Left lung (tissue), 10 donors: ENCODE results near the gene ACOT11. TPM values are rescaled to one million over a fixed set of nuclear protein-coding genes. Genes with fewer than 3 reads are reported as not detected.

Experiments used
- ATAC-seq: fragments of 200-7000 bp; cut with Tn5 transposase; one replicate; pipeline ENCODE4 v1.9.1; 2020; ENCODE audit warnings: moderate library complexity
- DNase-seq, 4 donors: peaks; one replicate each; pipeline ENCODE4 v3.0.0-alpha.2; 2013 to 2020
- H3K27ac ChIP-seq, 2 donors: fragments of 200-600 bp; sonication (generic) in 1 of 2; one replicate each; pipeline versions ENCODE4 v1.5.0 to v1.8.0; 2020 to 2021
- H3K27me3 ChIP-seq, 2 donors: fragments of 200-600 bp; sonication (generic) in 1 of 2; one replicate each; pipeline versions ENCODE4 v1.5.0 to v1.8.0; 2020 to 2021
- H3K36me3 ChIP-seq, 2 donors: fragments of 200-600 bp; sonication (generic) in 1 of 2; one replicate each; pipeline versions ENCODE4 v1.5.0 to v1.8.0; 2020 to 2021
- H3K4me1 ChIP-seq, 2 donors: fragments of 200-600 bp; one replicate each; pipeline ENCODE4 v1.8.0; 2021
- H3K4me3 ChIP-seq, 2 donors: fragments of 200-600 bp; sonication (generic) in 1 of 2; one replicate each; pipeline versions ENCODE4 v1.5.0 to v1.8.0; 2020 to 2021; ENCODE audit warnings: mild to moderate bottlenecking in 1 of 2
- H3K9me3 ChIP-seq, 2 donors: fragments of 200-600 bp; sonication (generic) in 1 of 2; one replicate each; pipeline versions ENCODE4 v1.5.0 to v1.8.0; 2020 to 2021
- intact Hi-C, 2 donors: fragments of 100-400 bp; cut with DNase I; formaldehyde crosslinking; loops; one replicate each; pipeline versions ENCODE4 v1.11.2 to v1.14.2; 2022
- polyA plus RNA-seq, 6 donors: library from polyadenylated mRNA; unstranded; fragments of 120-200 nt; gene quantifications; one replicate each; pipeline ENCODE4 v1.2.1, GENCODE V29; 2013; ENCODE audit not compliant: insufficient read length in 6 of 6
- total RNA-seq, 2 donors: library from RNA; stranded (reverse); fragmentation: NEBNext Ultra II Directional; extraction: Animal tissue kit (Norgen Biotek cat#: 25700); gene quantifications; one replicate each; pipeline ENCODE4 v1.2.1, GENCODE V29; 2021
- TF ChIP-seq, protein P1 (sequence below), 2 donors: fragments of 200-600 bp; sonication (generic) in 1 of 2; IDR thresholded peaks; one replicate each; pipeline versions ENCODE4 v1.5.0 to v1.8.0; 2021; ENCODE audit warnings: antibody characterized with exemption in 2 of 2
- donor health status: DM: no; HTN: yes; CAD: no.
- donor health status: DM: no; HTN: no; CAD: no.

ACOT11 gene
- total and polyA plus RNA-seq, 8 donors: 8.5 to 15.9 (median 12.6) TPM

- ATAC-seq (peak; percentile 11), DNase-seq (peak in 1 of 4 donors; percentile 50)
- TF ChIP-seq, protein P1, sequence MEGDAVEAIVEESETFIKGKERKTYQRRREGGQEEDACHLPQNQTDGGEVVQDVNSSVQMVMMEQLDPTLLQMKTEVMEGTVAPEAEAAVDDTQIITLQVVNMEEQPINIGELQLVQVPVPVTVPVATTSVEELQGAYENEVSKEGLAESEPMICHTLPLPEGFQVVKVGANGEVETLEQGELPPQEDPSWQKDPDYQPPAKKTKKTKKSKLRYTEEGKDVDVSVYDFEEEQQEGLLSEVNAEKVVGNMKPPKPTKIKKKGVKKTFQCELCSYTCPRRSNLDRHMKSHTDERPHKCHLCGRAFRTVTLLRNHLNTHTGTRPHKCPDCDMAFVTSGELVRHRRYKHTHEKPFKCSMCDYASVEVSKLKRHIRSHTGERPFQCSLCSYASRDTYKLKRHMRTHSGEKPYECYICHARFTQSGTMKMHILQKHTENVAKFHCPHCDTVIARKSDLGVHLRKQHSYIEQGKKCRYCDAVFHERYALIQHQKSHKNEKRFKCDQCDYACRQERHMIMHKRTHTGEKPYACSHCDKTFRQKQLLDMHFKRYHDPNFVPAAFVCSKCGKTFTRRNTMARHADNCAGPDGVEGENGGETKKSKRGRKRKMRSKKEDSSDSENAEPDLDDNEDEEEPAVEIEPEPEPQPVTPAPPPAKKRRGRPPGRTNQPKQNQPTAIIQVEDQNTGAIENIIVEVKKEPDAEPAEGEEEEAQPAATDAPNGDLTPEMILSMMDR (IDR thresholded peaks at IDR 0.05): no peak
- intact Hi-C loops: no loop called here
- no peak overlapping the region for H3K27ac ChIP-seq
- no peaks in the 10 kb centered on the region for H3K9me3 ChIP-seq
- H3K4me1 ChIP-seq: peaks cover 0 to 31% of the 10 kb centered on the region in 2 donors
- H3K36me3 ChIP-seq: no peaks in the 10 kb centered on the region
- no peaks in the 10 kb centered on the region for H3K27me3 ChIP-seq
- no peak overlapping the region for H3K4me3 ChIP-seq
Observed at GRCh38 chr1:54571803-54572541, 23.9 kb downstream of the ACOT11 start.

- Histone ChIP-seq H3K27me3 (no peaks in the 10 kb centered on the region), H3K9me3 (no peaks in the 10 kb centered on the region), H3K36me3 (no peaks in the 10 kb centered on the region), H3K4me1 (peaks cover 0 to 30% of the 10 kb centered on the region in 2 donors), H3K27ac (no peak overlapping the region), H3K4me3 (no peak overlapping the region)
- DNase-seq (no peak), ATAC-seq (no peak)
- TF ChIP-seq, protein P1 (IDR thresholded peaks at IDR 0.05): no peak
- intact Hi-C loops: no loop called here
Observed at GRCh38 chr1:54572542-54572850, 24.5 kb downstream of the ACOT11 start.

GRCh38 chr1:54574158-54574778, 26.2 kb downstream of the ACOT11 start:
- Histone ChIP-seq H3K36me3 (no peaks in the 10 kb centered on the region), H3K4me3 (no peak overlapping the region), H3K27ac (no peak overlapping the region), H3K27me3 (no peaks in the 10 kb centered on the region), H3K9me3 (no peaks in the 10 kb centered on the region), H3K4me1 (peaks cover 0 to 26% of the 10 kb centered on the region in 2 donors)
- TF ChIP-seq, protein P1 (IDR thresholded peaks at IDR 0.05): no peak
- ATAC-seq (no peak), DNase-seq (peak in 1 of 4 donors; percentile 67)
- intact Hi-C loops: no loop called here

- no peak overlapping the region for H3K4me3 ChIP-seq
- no peak for DNase-seq
- no peaks in the 10 kb centered on the region for H3K9me3 ChIP-seq
- no peak overlapping the region for H3K27ac ChIP-seq
- no peak for ATAC-seq
- peaks cover 0 to 26% of the 10 kb centered on the region in 2 donors for H3K4me1 ChIP-seq
- intact Hi-C loops: no loop called here
- H3K36me3 ChIP-seq: no peaks in the 10 kb centered on the region
- no peaks in the 10 kb centered on the region for H3K27me3 ChIP-seq
- TF ChIP-seq, protein P1 (IDR thresholded peaks at IDR 0.05): no peak
Observed at GRCh38 chr1:54575161-54575560, 27.1 kb downstream of the ACOT11 start.

DNA sequence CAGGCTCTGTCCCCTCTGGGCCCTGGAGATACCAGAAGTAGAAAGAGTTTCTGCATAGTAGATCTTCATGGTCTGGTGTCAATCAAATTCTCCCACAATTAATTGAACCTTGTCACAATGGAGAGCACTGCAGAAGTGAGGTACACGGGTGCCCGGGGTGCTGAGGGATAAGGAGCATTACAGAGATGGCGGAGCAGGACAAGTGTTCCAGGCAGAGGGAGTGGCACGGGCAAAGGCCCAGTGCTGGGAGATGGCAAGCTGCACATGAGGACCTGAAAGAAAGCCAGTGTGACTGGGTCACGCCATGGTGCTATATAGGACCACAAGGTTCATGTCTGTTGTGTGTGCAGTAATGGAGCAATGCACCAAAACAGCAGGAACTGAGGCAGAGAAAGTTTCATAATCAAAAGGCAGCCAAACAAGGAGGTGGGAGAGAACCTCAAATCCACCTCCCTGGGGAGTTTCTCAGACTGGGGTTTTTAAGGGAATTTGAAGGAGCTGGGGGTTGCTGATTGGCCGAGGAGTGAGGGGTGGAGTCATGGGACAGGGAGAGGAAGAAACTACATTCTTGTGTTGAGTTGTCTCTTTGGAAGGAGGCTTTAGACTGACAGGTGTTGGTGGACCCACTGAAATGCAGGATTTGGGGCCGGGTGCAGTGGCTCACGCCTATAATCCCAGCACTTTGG, 27.7 kb downstream of the ACOT11 start:
- no peaks in the 10 kb centered on the region for H3K9me3 ChIP-seq

More for the DNA sequence above, 27.7 kb downstream of the ACOT11 start:
- H3K36me3 ChIP-seq: no peaks in the 10 kb centered on the region
- peaks cover 0 to 26% of the 10 kb centered on the region in 2 donors for H3K4me1 ChIP-seq
- intact Hi-C loops: no loop called here
- ATAC-seq (no peak), DNase-seq (peak in 1 of 4 donors; percentile 29)
- H3K27ac ChIP-seq: no peak overlapping the region
- H3K4me3 ChIP-seq: no peak overlapping the region
- TF ChIP-seq, protein P1 (IDR thresholded peaks at IDR 0.05): no peak
- no peaks in the 10 kb centered on the region for H3K27me3 ChIP-seq
